Measurements from ENCODE around the gene MEI1. TPM values are rescaled to one million over a fixed set of nuclear protein-coding genes. Genes with fewer than 3 reads are reported as not detected.

The MEI1 gene
- total and polyA plus RNA-seq, 2 of the 4 experiments (the other 2 are of a cell fraction): 0.90 to 2.6 TPM

DNA sequence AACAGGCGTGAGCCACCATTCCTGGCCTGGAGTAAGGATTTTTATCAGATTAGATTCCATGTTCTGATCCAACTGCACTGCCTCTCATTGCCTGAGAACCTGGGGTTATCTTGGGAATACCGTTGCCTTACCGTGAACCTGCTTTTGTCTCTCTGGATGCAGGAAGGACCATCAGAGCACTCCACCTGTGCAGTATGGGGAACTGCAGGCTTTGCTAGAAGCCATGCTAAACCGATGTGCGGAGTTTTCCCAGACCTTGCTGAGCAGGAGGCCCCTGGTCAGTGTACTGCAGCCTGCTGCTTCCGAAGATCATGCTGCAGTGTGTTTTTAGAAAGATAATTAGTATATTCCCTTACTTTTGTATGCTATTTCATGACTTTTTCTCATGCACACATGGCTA, 43.6 kb downstream of the MEI1 start:
- no peak overlapping the region for H3K18ac ChIP-seq (ENCODE audit: low read depth, low read length)
- no peak overlapping the region for H3K4me3 ChIP-seq (ENCODE audit: insufficient read depth, low read depth, low read length)
- H4K20me1 ChIP-seq (ENCODE audit: insufficient read depth, low read length): no peaks in the 10 kb centered on the region; the same call in 1 of the 2 replicates
- H3K9ac ChIP-seq (ENCODE audit: low read depth, low read length): no peak overlapping the region
- no peak overlapping the region for H3K14ac ChIP-seq (replicated peaks; ENCODE audit: low read depth, low read length)
- H2AK5ac ChIP-seq (ENCODE audit: low read depth, low read length): no peak overlapping the region
- H4K5ac ChIP-seq (ENCODE audit: low read depth, low read length): no peak overlapping the region
- H3K23ac ChIP-seq (ENCODE audit: low read depth, low read length): no peak overlapping the region
- TF ChIP-seq BHLHE40 (IDR thresholded peaks at IDR 0.05; ENCODE audit: low read depth, low read length) (no peak), RFX5 (IDR thresholded peaks at IDR 0.05; ENCODE audit: low read depth, low read length) (no peak), NFE2L2 (IDR thresholded peaks at IDR 0.05; ENCODE audit: low read depth, low read length) (no peak), RAD21 (IDR thresholded peaks at IDR 0.05; ENCODE audit: low read length) (no peak), CHD1 (IDR thresholded peaks at IDR 0.05; ENCODE audit: low read depth, low read length) (no peak), MXI1 (IDR thresholded peaks at IDR 0.05; ENCODE audit: borderline replicate concordance, low read depth, low read length) (no peak), SMC3 (IDR thresholded peaks at IDR 0.05; ENCODE audit: low read depth, low read length) (no peak), RCOR1 (IDR thresholded peaks at IDR 0.05; ENCODE audit: insufficient replicate concordance, low read length) (no peak), CEBPB (IDR thresholded peaks at IDR 0.05; ENCODE audit: low read depth, low read length) (no peak), MAZ (IDR thresholded peaks at IDR 0.05; ENCODE audit: borderline replicate concordance, low read depth, low read length) (no peak), POLR2A (IDR thresholded peaks at IDR 0.05; ENCODE audit: low read depth, low read length) (no peak)
- TF ChIP-seq, protein P1, sequence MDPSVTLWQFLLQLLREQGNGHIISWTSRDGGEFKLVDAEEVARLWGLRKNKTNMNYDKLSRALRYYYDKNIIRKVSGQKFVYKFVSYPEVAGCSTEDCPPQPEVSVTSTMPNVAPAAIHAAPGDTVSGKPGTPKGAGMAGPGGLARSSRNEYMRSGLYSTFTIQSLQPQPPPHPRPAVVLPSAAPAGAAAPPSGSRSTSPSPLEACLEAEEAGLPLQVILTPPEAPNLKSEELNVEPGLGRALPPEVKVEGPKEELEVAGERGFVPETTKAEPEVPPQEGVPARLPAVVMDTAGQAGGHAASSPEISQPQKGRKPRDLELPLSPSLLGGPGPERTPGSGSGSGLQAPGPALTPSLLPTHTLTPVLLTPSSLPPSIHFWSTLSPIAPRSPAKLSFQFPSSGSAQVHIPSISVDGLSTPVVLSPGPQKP (IDR thresholded peaks at IDR 0.05; ENCODE audit: borderline replicate concordance, low read depth, low read length): no peak
- TF ChIP-seq, protein P2, sequence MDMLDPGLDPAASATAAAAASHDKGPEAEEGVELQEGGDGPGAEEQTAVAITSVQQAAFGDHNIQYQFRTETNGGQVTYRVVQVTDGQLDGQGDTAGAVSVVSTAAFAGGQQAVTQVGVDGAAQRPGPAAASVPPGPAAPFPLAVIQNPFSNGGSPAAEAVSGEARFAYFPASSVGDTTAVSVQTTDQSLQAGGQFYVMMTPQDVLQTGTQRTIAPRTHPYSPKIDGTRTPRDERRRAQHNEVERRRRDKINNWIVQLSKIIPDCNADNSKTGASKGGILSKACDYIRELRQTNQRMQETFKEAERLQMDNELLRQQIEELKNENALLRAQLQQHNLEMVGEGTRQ (IDR thresholded peaks at IDR 0.05; ENCODE audit: low read depth, low read length): no peak
- TF ChIP-seq, protein P3, sequence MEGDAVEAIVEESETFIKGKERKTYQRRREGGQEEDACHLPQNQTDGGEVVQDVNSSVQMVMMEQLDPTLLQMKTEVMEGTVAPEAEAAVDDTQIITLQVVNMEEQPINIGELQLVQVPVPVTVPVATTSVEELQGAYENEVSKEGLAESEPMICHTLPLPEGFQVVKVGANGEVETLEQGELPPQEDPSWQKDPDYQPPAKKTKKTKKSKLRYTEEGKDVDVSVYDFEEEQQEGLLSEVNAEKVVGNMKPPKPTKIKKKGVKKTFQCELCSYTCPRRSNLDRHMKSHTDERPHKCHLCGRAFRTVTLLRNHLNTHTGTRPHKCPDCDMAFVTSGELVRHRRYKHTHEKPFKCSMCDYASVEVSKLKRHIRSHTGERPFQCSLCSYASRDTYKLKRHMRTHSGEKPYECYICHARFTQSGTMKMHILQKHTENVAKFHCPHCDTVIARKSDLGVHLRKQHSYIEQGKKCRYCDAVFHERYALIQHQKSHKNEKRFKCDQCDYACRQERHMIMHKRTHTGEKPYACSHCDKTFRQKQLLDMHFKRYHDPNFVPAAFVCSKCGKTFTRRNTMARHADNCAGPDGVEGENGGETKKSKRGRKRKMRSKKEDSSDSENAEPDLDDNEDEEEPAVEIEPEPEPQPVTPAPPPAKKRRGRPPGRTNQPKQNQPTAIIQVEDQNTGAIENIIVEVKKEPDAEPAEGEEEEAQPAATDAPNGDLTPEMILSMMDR (conservative IDR thresholded peaks at IDR 0.05; ENCODE audit: low read depth, low read length): no peak
- 40% methylated on average over 2 of the region's 6 CpGs; no CpG with 5 or more reads in 1 of the 2 experiments for WGBS, 2 experiments (ENCODE audit: extremely low coverage in 2 of 2, insufficient read length in 1 of 2)
- in situ Hi-C loops (cut with MboI; ENCODE audit: low sequenced_read_pairs) (no loop called here), dilution Hi-C loops (cut with HindIII; ENCODE audit: low sequenced_read_pairs, unreplicated experiment) (no loop called here), intact Hi-C loops (cut with micrococcal nuclease) (loop anchor here (10.0 kb wide), 1 partner anchor 112 kb away; no protein-coding TSS in a partner anchor)
- H3K9me1 ChIP-seq (ENCODE audit: insufficient read depth, low read length): no peaks in the 10 kb centered on the region
- no peak overlapping the region for H4K8ac ChIP-seq (ENCODE audit: low read depth in 2 of 2, low read length in 2 of 2)
- no peak overlapping the region for H2BK15ac ChIP-seq (ENCODE audit: low read depth, low read length)
- POLR2A ChIA-PET (ENCODE audit: unreplicated experiment): no interaction called here
- H2AK9ac ChIP-seq (replicated peaks; ENCODE audit: low read depth, low read length, poor library complexity): no peak overlapping the region
- H2BK20ac ChIP-seq (ENCODE audit: low read depth, low read length): no peak overlapping the region
- no peaks in the 10 kb centered on the region for H3K36me3 ChIP-seq (ENCODE audit: control insufficient read depth, insufficient read depth, low read length)
- no peak overlapping the region for H3K27ac ChIP-seq (ENCODE audit: insufficient read depth, low read length)
- H3K4ac ChIP-seq (ENCODE audit: low read depth, low read length): no peak overlapping the region
- H3K27me3 ChIP-seq (ENCODE audit: control insufficient read depth, insufficient read depth, low read length): peaks cover 32% of the 10 kb centered on the region
- no peak overlapping the region for H4K91ac ChIP-seq (ENCODE audit: insufficient read depth, low read depth, low read length)
- H2BK5ac ChIP-seq (ENCODE audit: low read depth, low read length, poor library complexity, severe bottlenecking): no peak overlapping the region
- CTCF ChIA-PET: interaction anchor here (0.5 to 0.6 kb wide), 2 partner anchors 76 to 1177 kb away, joined by 3 to 5 read pairs; no protein-coding TSS in a partner anchor
- H3K9me3 ChIP-seq (ENCODE audit: control insufficient read depth, insufficient read depth, low read length): no peaks in the 10 kb centered on the region
- H2AFZ ChIP-seq (replicated peaks; ENCODE audit: low read length, poor library complexity): no peak overlapping the region
- DNase-seq: no peak
- H3K4me2 ChIP-seq (ENCODE audit: low read depth, low read length): no peak overlapping the region
- H3K79me1 ChIP-seq (ENCODE audit: low read depth in 1 of 2, low read length in 2 of 2): no peaks in the 10 kb centered on the region
- no peak for ATAC-seq (ENCODE audit: low read depth)
- H2BK120ac ChIP-seq (ENCODE audit: low read depth, low read length): no peak overlapping the region
- BruUV-seq (replicated peaks): no TSS peak
- H3K4me1 ChIP-seq (ENCODE audit: control insufficient read depth, insufficient read depth, low read length): no peaks in the 10 kb centered on the region; the same call in 1 of the 2 replicates
- no peak overlapping the region for H3K56ac ChIP-seq (ENCODE audit: extremely low read depth, insufficient read depth, low read length)
